Hepatocyte (in vitro differentiated cells): Measurements from ENCODE around the gene ADGRB3.

Experiments
- EZH2 ChIP-seq: fragments of 200-600 bp; sonication (generic); IDR thresholded peaks from 2 replicates; pipeline ENCODE4 v1.6.1; 2016; ENCODE audit warnings: antibody characterized with exemption, mild to moderate bottlenecking, borderline replicate concordance
- TF ChIP-seq, protein P1 (sequence below): fragments of 200-600 bp; sonication (generic); IDR thresholded peaks from 2 replicates; pipeline ENCODE4 v1.5.1; 2016; ENCODE audit warnings: antibody characterized with exemption, mild to moderate bottlenecking; ENCODE audit not compliant: poor library complexity

DNA sequence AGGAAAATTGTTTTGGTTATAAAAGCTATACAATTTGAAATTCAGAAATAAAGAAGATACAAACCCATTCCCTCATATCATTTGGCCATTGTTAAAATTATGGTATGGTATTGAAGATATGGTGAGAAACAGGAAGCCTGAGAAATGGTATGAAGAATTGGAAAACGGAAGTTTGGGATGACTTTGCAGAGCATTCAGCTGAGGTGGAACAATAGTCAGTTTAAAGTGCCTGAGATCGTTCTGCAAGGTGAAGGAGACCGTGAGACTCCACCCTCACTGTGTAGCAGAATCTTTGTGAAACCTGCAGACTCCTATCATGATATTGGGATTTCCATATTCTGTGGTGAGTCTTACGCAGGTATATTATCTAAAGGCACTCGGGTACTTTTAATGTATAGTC lies 97.3 kb downstream of the ADGRB3 start:
- TF ChIP-seq, protein P1, sequence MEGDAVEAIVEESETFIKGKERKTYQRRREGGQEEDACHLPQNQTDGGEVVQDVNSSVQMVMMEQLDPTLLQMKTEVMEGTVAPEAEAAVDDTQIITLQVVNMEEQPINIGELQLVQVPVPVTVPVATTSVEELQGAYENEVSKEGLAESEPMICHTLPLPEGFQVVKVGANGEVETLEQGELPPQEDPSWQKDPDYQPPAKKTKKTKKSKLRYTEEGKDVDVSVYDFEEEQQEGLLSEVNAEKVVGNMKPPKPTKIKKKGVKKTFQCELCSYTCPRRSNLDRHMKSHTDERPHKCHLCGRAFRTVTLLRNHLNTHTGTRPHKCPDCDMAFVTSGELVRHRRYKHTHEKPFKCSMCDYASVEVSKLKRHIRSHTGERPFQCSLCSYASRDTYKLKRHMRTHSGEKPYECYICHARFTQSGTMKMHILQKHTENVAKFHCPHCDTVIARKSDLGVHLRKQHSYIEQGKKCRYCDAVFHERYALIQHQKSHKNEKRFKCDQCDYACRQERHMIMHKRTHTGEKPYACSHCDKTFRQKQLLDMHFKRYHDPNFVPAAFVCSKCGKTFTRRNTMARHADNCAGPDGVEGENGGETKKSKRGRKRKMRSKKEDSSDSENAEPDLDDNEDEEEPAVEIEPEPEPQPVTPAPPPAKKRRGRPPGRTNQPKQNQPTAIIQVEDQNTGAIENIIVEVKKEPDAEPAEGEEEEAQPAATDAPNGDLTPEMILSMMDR = no peak
- no peak for TF ChIP-seq EZH2
